22Rv1 (cell line): ENCODE measurements around the gene SH3BGRL2.

Experiments
- CTCF ChIP-seq: fragments of 450-650 bp; IDR thresholded peaks from 2 replicates; pipeline ENCODE4 v1.5.1; 2017; ENCODE audit warnings: mild to moderate bottlenecking
- ZFX ChIP-seq: fragments of 450-650 bp; IDR thresholded peaks from 2 replicates; pipeline ENCODE4 v1.6.1; 2017; ENCODE audit warnings: antibody characterized with exemption, borderline replicate concordance

GRCh38 chr6:79621579-79621978 is 9.6 kb upstream of the SH3BGRL2 start:
- no peak for TF ChIP-seq CTCF
- no peak for TF ChIP-seq ZFX
